Liver (tissue), 9 donors: ENCODE data around the gene PYGB. TPM values are rescaled to one million over a fixed set of nuclear protein-coding genes. Genes with fewer than 3 reads are reported as not detected.

Experiments
- DNase-seq: peaks from one replicate; pipeline ENCODE4 v3.0.0-alpha.2; 2017; ENCODE audit warnings: low spot score
- H3K27ac ChIP-seq, 2 donors: one replicate each; pipeline ENCODE4 v1.7.0; 2013; ENCODE audit warnings: inconsistent platforms in 2 of 2, low read length in 2 of 2, control low read depth in 1 of 2, low read depth in 1 of 2, mild to moderate bottlenecking in 1 of 2
- H3K27me3 ChIP-seq, 4 donors: one replicate each; pipeline versions ENCODE4 v1.6.1 to v1.7.0; 2013; ENCODE audit warnings: low read length in 3 of 4, inconsistent platforms in 1 of 4, mild to moderate bottlenecking in 1 of 4, moderate library complexity in 1 of 4; ENCODE audit not compliant: control insufficient read depth in 4 of 4, insufficient read depth in 4 of 4
- H3K36me3 ChIP-seq, 4 donors: one replicate each; pipeline versions ENCODE4 v1.6.1 to v1.7.0; 2013; ENCODE audit warnings: low read length in 3 of 4, mild to moderate bottlenecking in 3 of 4, low read depth in 1 of 4, moderate library complexity in 1 of 4; ENCODE audit not compliant: control insufficient read depth in 4 of 4, insufficient read depth in 3 of 4
- H3K4me1 ChIP-seq, 4 donors: one replicate each; pipeline versions ENCODE4 v1.6.1 to v1.7.0; 2013; ENCODE audit warnings: low read length in 3 of 4, mild to moderate bottlenecking in 3 of 4, moderate library complexity in 1 of 4; ENCODE audit not compliant: control insufficient read depth in 4 of 4, insufficient read depth in 4 of 4
- H3K4me3 ChIP-seq, 3 donors: one replicate each; pipeline versions ENCODE4 v1.6.1 to v1.7.0; 2013; ENCODE audit warnings: low read length in 3 of 3, control low read depth in 1 of 3, low read depth in 1 of 3, mild to moderate bottlenecking in 1 of 3
- H3K9ac ChIP-seq, 2 donors: one replicate each; pipeline ENCODE4 v1.7.0; 2013; ENCODE audit warnings: low read length in 2 of 2, mild to moderate bottlenecking in 2 of 2, moderate library complexity in 2 of 2, control low read depth in 1 of 2, low read depth in 1 of 2
- H3K9me3 ChIP-seq, 4 donors: one replicate each; pipeline versions ENCODE4 v1.6.1 to v1.7.0; 2013; ENCODE audit warnings: low read length in 3 of 4; ENCODE audit not compliant: control insufficient read depth in 4 of 4
- ATF3 ChIP-seq: IDR thresholded peaks from 2 replicates; pipeline ENCODE4 v1.6.1; 2016; ENCODE audit warnings: antibody characterized with exemption
- EGR1 ChIP-seq, 2 donors: IDR thresholded peaks; 2 replicates each; pipeline ENCODE4 v1.6.1; 2016 to 2018; ENCODE audit warnings: antibody characterized with exemption in 2 of 2, low read depth in 2 of 2
- FOXA1 ChIP-seq: IDR thresholded peaks from 2 replicates; pipeline ENCODE4 v1.6.1; 2016; ENCODE audit warnings: antibody characterized with exemption
- FOXA2 ChIP-seq: IDR thresholded peaks from 2 replicates; pipeline ENCODE4 v1.6.1; 2016; ENCODE audit warnings: antibody characterized with exemption
- GABPA ChIP-seq, 2 donors: IDR thresholded peaks in 1 of 2; conservative IDR thresholded peaks in 1 of 2; 2 replicates each; pipeline ENCODE4 v1.6.1; 2016; ENCODE audit warnings: antibody characterized with exemption in 2 of 2, mild to moderate bottlenecking in 1 of 2, moderate library complexity in 1 of 2
- HNF4A ChIP-seq, 2 donors: conservative IDR thresholded peaks; 2 replicates each; pipeline ENCODE4 v1.6.1; 2016; ENCODE audit warnings: antibody characterized with exemption in 2 of 2, mild to moderate bottlenecking in 2 of 2
- HNF4G ChIP-seq: IDR thresholded peaks from 2 replicates; pipeline ENCODE4 v1.6.1; 2016; ENCODE audit warnings: antibody characterized with exemption
- JUND ChIP-seq, 2 donors: IDR thresholded peaks; 2 replicates each; pipeline ENCODE4 v1.6.1; 2016; ENCODE audit warnings: antibody characterized with exemption in 2 of 2
- MAX ChIP-seq: IDR thresholded peaks from 2 replicates; pipeline ENCODE4 v1.6.1; 2016; ENCODE audit warnings: antibody characterized with exemption
- NR2F2 ChIP-seq: IDR thresholded peaks from 2 replicates; pipeline ENCODE4 v1.6.1; 2016; ENCODE audit warnings: antibody characterized with exemption
- RAD21 ChIP-seq, 2 donors: IDR thresholded peaks; 2 replicates each; pipeline ENCODE4 v1.6.1; 2016; ENCODE audit warnings: antibody characterized with exemption in 2 of 2, mild to moderate bottlenecking in 2 of 2
- REST ChIP-seq: IDR thresholded peaks from 2 replicates; pipeline ENCODE4 v1.6.1; 2016; ENCODE audit warnings: antibody characterized with exemption, mild to moderate bottlenecking
- RXRA ChIP-seq, 2 donors: IDR thresholded peaks; 2 replicates each; pipeline ENCODE4 v1.6.1; 2017 to 2018; ENCODE audit warnings: antibody characterized with exemption in 2 of 2, mild to moderate bottlenecking in 1 of 2
- SP1 ChIP-seq: IDR thresholded peaks from 2 replicates; pipeline ENCODE4 v1.6.1; 2018; ENCODE audit warnings: antibody characterized with exemption, mild to moderate bottlenecking
- TAF1 ChIP-seq: conservative IDR thresholded peaks from 2 replicates; pipeline ENCODE4 v1.6.1; 2016; ENCODE audit warnings: antibody characterized with exemption, mild to moderate bottlenecking
- YY1 ChIP-seq: IDR thresholded peaks from 2 replicates; pipeline ENCODE4 v1.6.1; 2016; ENCODE audit warnings: antibody characterized with exemption, mild to moderate bottlenecking
- ZBTB33 ChIP-seq: IDR thresholded peaks from 2 replicates; pipeline ENCODE4 v1.6.1; 2016; ENCODE audit warnings: antibody characterized with exemption
- WGBS: extraction: QIAGEN DNeasy Blood & Tissue Kit; methylation state at CpG from one replicate; pipeline ENCODE4 v1.1.7; 2013; 5-methylcytosine and 5-hydroxymethylcytosine counted together
- polyA plus RNA-seq, 2 donors: library from polyadenylated mRNA; stranded (reverse) in 1 of 2; unstranded in 1 of 2; fragments of 200-250 nt in 1 of 2; fragments of >200 nt in 1 of 2; fragmentation: Nextera tagmentation in 1 of 2; extraction: Ambion mirVana in 1 of 2; gene quantifications; one replicate each; pipeline versions ENCODE4 v1.2.1 to v1.2.3, GENCODE V29; 2013 to 2015
- total RNA-seq, 2 donors: library from RNA; depleted of rRNA; stranded (reverse); fragments of >200 nt; gene quantifications; one replicate each; pipeline ENCODE4 v1.2.3, GENCODE V29; 2014
- TF ChIP-seq, protein P1 (sequence below): fragments of 150-350 bp; IDR thresholded peaks from 2 replicates; pipeline ENCODE4 v1.5.1; 2017; ENCODE audit warnings: improper control_type of control experiment, low read depth, low read length; ENCODE audit not compliant: missing input control
- donor health status: healthy.
- donor health status: healthy.
- donor health status: healthy.
- donor health status: healthy.
- donor health status: healthy.

The PYGB gene
- total and polyA plus RNA-seq, 4 donors: 3.6 to 11.7 (median 9.8) TPM

GRCh38 chr20:25308671-25309394 lies 60.9 kb downstream of the PYGB start:
- Histone ChIP-seq H3K4me3 (no peak overlapping the region), H3K9me3 (no peaks in the 10 kb centered on the region), H3K4me1 (peaks cover 7 to 25% (median 22%) of the 10 kb centered on the region in 4 donors), H3K27ac (no peak overlapping the region), H3K9ac (no peak overlapping the region), H3K27me3 (no peaks in the 10 kb centered on the region), H3K36me3 (peaks cover 0 to 3% (median 0%) of the 10 kb centered on the region in 4 donors)
- TF ChIP-seq RXRA (IDR thresholded peaks at IDR 0.05): no peak
- no peak for DNase-seq
- 93% methylated on average over 17 of the region's 17 CpGs for WGBS

DNA sequence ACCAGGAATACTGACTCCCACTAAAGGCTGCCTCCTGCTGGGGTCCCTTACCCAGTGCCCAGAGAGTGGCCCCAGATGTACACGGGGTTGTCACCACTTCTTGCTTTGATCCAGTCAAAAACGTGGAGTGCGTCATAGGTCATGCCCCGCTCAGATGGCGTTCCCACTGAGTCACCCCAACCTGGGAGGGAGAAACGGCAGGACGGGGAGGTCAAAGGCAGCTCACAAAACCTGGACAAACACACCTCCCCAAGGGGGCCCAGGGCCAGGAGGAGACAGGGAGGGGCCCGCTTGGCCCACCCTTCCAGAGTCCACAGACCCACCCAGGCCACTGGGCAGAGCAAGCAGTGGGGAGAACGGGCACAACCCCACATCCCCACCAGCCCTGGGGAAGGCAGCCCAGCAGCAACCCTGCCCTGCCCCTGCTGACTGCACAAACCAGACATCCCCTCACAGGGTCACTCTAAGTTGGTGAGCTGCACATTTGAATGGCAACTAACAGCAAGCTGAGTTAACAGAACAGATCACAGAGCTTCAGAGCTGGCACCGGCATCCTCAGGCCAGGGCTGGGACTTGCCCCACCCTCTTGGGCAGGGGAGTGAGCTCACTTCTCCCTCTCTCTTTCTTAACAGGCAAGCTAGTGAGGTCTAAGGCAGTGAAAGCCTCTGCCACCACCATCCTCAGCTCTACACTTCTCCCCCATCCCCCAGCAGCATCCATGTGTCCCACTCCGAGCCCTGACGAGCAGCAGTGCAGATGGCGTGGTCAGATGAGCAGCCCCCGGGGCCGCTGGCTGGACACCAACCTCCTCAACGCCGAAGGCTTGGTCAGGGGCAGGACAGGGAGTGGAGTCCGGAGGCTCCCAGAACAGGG lies 61.7 kb downstream of the PYGB start:
- Histone ChIP-seq H3K9ac (no peak overlapping the region), H3K27ac (peak overlapping the region; percentile 71 to 90), H3K4me1 (peaks cover 7 to 25% (median 22%) of the 10 kb centered on the region in 4 donors), H3K36me3 (no peaks in the 10 kb centered on the region), H3K27me3 (no peaks in the 10 kb centered on the region), H3K9me3 (no peaks in the 10 kb centered on the region), H3K4me3 (no peak overlapping the region)
- 68% methylated on average over 18 of the region's 18 CpGs for WGBS
- TF ChIP-seq REST (no peak), RAD21 (IDR thresholded peaks at IDR 0.05) (no peak), ATF3 (no peak), EGR1 (IDR thresholded peaks at IDR 0.05; ENCODE audit: low read depth in 2 of 2) (no peak), JUND (IDR thresholded peaks at IDR 0.05) (no peak), YY1 (no peak), HNF4G (no peak), ZBTB33 (no peak), HNF4A (conservative IDR thresholded peaks at IDR 0.05) (no peak), TAF1 (no peak), SP1 (no peak), FOXA2 (no peak), RXRA (IDR thresholded peaks at IDR 0.05) (no peak), NR2F2 (no peak), MAX (no peak), FOXA1 (no peak), GABPA (IDR thresholded peaks at IDR 0.05 in 1 of 2, conservative IDR thresholded peaks at IDR 0.05 in 1 of 2) (no peak)
- TF ChIP-seq, protein P1, sequence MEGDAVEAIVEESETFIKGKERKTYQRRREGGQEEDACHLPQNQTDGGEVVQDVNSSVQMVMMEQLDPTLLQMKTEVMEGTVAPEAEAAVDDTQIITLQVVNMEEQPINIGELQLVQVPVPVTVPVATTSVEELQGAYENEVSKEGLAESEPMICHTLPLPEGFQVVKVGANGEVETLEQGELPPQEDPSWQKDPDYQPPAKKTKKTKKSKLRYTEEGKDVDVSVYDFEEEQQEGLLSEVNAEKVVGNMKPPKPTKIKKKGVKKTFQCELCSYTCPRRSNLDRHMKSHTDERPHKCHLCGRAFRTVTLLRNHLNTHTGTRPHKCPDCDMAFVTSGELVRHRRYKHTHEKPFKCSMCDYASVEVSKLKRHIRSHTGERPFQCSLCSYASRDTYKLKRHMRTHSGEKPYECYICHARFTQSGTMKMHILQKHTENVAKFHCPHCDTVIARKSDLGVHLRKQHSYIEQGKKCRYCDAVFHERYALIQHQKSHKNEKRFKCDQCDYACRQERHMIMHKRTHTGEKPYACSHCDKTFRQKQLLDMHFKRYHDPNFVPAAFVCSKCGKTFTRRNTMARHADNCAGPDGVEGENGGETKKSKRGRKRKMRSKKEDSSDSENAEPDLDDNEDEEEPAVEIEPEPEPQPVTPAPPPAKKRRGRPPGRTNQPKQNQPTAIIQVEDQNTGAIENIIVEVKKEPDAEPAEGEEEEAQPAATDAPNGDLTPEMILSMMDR: no peak
- no peak for DNase-seq
